ENCODE measurements around the gene ZNRF1. TPM values are rescaled to one million over a fixed set of nuclear protein-coding genes. Genes with fewer than 3 reads are reported as not detected.

Gene ZNRF1
- total and polyA plus RNA-seq, 2 of the 4 experiments (the other 2 are of a cell fraction), result 8.2 to 20.7 TPM

DNA sequence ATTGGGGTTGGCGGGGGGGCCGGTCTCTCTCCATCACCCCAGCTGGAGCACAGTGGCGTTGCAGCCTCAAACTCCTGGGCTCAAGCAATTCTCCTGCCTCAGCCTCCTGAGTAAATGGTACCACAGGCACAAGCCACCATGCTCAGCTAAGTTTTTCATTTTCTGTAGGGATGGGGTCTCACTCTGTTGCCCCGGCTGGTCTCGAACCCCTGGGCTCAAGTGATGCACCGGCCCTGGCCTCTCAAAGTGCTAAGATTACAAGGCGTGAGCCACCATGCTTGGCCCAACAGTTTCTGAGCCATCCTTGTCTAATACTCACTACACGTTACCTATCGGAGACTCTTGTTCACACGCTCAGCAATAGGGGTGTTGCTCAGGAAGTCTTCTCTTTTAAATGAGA, 25.5 kb upstream of the ZNRF1 start:
- H3K27me3 ChIP-seq (ENCODE audit: control insufficient read depth, insufficient read depth, low read length), result no peaks in the 10 kb centered on the region
- no peak overlapping the region for H2BK5ac ChIP-seq (ENCODE audit: low read depth, low read length, poor library complexity, severe bottlenecking)
- CTCF ChIA-PET, result no interaction called here
- dilution Hi-C loops (cut with HindIII; ENCODE audit: low sequenced_read_pairs, unreplicated experiment) (no loop called here), in situ Hi-C loops (cut with MboI; ENCODE audit: low sequenced_read_pairs) (no loop called here), intact Hi-C loops (cut with micrococcal nuclease) (no loop called here)
- H3K14ac ChIP-seq (replicated peaks; ENCODE audit: low read depth, low read length), result no peak overlapping the region
- H4K20me1 ChIP-seq (ENCODE audit: insufficient read depth, low read length), result no peaks in the 10 kb centered on the region
- no peak overlapping the region for H3K18ac ChIP-seq (ENCODE audit: low read depth, low read length)
- no peak for DNase-seq
- WGBS, 2 experiments (ENCODE audit: extremely low coverage in 2 of 2, insufficient read length in 1 of 2), result no CpG with 5 or more reads among the region's 10 CpGs
- no peak overlapping the region for H2BK20ac ChIP-seq (ENCODE audit: low read depth, low read length)
- H4K91ac ChIP-seq (ENCODE audit: insufficient read depth, low read depth, low read length), result no peak overlapping the region
- no peak for ATAC-seq (ENCODE audit: low read depth)
- no peak overlapping the region for H2BK15ac ChIP-seq (ENCODE audit: low read depth, low read length)
- no TSS peak for BruUV-seq (replicated peaks)
- H3K56ac ChIP-seq (ENCODE audit: extremely low read depth, insufficient read depth, low read length), result no peak overlapping the region
- no peak overlapping the region for H2AFZ ChIP-seq (replicated peaks; ENCODE audit: low read length, poor library complexity)
- H3K9me3 ChIP-seq (ENCODE audit: control insufficient read depth, insufficient read depth, low read length), result no peaks in the 10 kb centered on the region
- H3K4me3 ChIP-seq (ENCODE audit: insufficient read depth, low read depth, low read length), result no peak overlapping the region
- H3K23ac ChIP-seq (ENCODE audit: low read depth, low read length), result no peak overlapping the region
- no peak overlapping the region for H3K4ac ChIP-seq (ENCODE audit: low read depth, low read length)
- H4K8ac ChIP-seq (ENCODE audit: low read depth in 2 of 2, low read length in 2 of 2), result no peak overlapping the region
- TF ChIP-seq NFE2L2 (IDR thresholded peaks at IDR 0.05; ENCODE audit: low read depth, low read length) (no peak), BHLHE40 (IDR thresholded peaks at IDR 0.05; ENCODE audit: low read depth, low read length) (no peak), RCOR1 (IDR thresholded peaks at IDR 0.05; ENCODE audit: insufficient replicate concordance, low read length) (no peak), SMC3 (IDR thresholded peaks at IDR 0.05; ENCODE audit: low read depth, low read length) (no peak), MAFK (IDR thresholded peaks at IDR 0.05; ENCODE audit: low read depth, low read length) (no peak), MXI1 (IDR thresholded peaks at IDR 0.05; ENCODE audit: borderline replicate concordance, low read depth, low read length) (no peak), RAD21 (IDR thresholded peaks at IDR 0.05; ENCODE audit: low read length) (no peak), CEBPB (IDR thresholded peaks at IDR 0.05; ENCODE audit: low read depth, low read length) (no peak), MAZ (IDR thresholded peaks at IDR 0.05; ENCODE audit: borderline replicate concordance, low read depth, low read length) (no peak), POLR2A (IDR thresholded peaks at IDR 0.05; ENCODE audit: low read depth, low read length) (no peak), CHD1 (IDR thresholded peaks at IDR 0.05; ENCODE audit: low read depth, low read length) (no peak), RFX5 (IDR thresholded peaks at IDR 0.05; ENCODE audit: low read depth, low read length) (no peak), FOS (IDR thresholded peaks at IDR 0.05; ENCODE audit: low read depth, low read length) (no peak)
- TF ChIP-seq, protein P1, sequence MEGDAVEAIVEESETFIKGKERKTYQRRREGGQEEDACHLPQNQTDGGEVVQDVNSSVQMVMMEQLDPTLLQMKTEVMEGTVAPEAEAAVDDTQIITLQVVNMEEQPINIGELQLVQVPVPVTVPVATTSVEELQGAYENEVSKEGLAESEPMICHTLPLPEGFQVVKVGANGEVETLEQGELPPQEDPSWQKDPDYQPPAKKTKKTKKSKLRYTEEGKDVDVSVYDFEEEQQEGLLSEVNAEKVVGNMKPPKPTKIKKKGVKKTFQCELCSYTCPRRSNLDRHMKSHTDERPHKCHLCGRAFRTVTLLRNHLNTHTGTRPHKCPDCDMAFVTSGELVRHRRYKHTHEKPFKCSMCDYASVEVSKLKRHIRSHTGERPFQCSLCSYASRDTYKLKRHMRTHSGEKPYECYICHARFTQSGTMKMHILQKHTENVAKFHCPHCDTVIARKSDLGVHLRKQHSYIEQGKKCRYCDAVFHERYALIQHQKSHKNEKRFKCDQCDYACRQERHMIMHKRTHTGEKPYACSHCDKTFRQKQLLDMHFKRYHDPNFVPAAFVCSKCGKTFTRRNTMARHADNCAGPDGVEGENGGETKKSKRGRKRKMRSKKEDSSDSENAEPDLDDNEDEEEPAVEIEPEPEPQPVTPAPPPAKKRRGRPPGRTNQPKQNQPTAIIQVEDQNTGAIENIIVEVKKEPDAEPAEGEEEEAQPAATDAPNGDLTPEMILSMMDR (conservative IDR thresholded peaks at IDR 0.05; ENCODE audit: low read depth, low read length), result no peak
- TF ChIP-seq, protein P2, sequence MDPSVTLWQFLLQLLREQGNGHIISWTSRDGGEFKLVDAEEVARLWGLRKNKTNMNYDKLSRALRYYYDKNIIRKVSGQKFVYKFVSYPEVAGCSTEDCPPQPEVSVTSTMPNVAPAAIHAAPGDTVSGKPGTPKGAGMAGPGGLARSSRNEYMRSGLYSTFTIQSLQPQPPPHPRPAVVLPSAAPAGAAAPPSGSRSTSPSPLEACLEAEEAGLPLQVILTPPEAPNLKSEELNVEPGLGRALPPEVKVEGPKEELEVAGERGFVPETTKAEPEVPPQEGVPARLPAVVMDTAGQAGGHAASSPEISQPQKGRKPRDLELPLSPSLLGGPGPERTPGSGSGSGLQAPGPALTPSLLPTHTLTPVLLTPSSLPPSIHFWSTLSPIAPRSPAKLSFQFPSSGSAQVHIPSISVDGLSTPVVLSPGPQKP (IDR thresholded peaks at IDR 0.05; ENCODE audit: borderline replicate concordance, low read depth, low read length), result no peak
- TF ChIP-seq, protein P3, sequence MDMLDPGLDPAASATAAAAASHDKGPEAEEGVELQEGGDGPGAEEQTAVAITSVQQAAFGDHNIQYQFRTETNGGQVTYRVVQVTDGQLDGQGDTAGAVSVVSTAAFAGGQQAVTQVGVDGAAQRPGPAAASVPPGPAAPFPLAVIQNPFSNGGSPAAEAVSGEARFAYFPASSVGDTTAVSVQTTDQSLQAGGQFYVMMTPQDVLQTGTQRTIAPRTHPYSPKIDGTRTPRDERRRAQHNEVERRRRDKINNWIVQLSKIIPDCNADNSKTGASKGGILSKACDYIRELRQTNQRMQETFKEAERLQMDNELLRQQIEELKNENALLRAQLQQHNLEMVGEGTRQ (IDR thresholded peaks at IDR 0.05; ENCODE audit: low read depth, low read length), result no peak
- H4K5ac ChIP-seq (ENCODE audit: low read depth, low read length), result no peak overlapping the region
- H3K9ac ChIP-seq (ENCODE audit: low read depth, low read length), result no peak overlapping the region
- no peak overlapping the region for H2AK5ac ChIP-seq (ENCODE audit: low read depth, low read length)
- H3K79me1 ChIP-seq (ENCODE audit: low read depth in 1 of 2, low read length in 2 of 2), result peaks cover 11 to 19% of the 10 kb centered on the region in 2 experiments
- H3K36me3 ChIP-seq (ENCODE audit: control insufficient read depth, insufficient read depth, low read length), result peaks cover 8% of the 10 kb centered on the region; the same call in 1 of the 2 replicates
- H2BK120ac ChIP-seq (ENCODE audit: low read depth, low read length), result no peak overlapping the region
- H3K4me1 ChIP-seq (ENCODE audit: control insufficient read depth, insufficient read depth, low read length), result no peaks in the 10 kb centered on the region
- POLR2A ChIA-PET (ENCODE audit: unreplicated experiment), result no interaction called here
- no peak overlapping the region for H2AK9ac ChIP-seq (replicated peaks; ENCODE audit: low read depth, low read length, poor library complexity)
- H3K4me2 ChIP-seq (ENCODE audit: low read depth, low read length), result no peak overlapping the region
- H3K27ac ChIP-seq (ENCODE audit: insufficient read depth, low read length), result no peak overlapping the region
- peaks cover 8% of the 10 kb centered on the region; the same call in 1 of the 2 replicates for H3K9me1 ChIP-seq (ENCODE audit: insufficient read depth, low read length)
